Hematopoietic multipotent progenitor cell treated with erythropoietin and hydrocortisone succinate and interleukin-3 and kit ligand, for 17 days (in vitro differentiated cells): ENCODE measurements around the gene SEMA6D.

Experiments
- DNase-seq: peaks from one replicate; pipeline ENCODE4 v3.0.0-alpha.2; 2015; ENCODE audit warnings: low spot score

The SEMA6D gene

GRCh38 chr15:47788685-47789084 is 71.4 kb downstream of the SEMA6D start:
- no peak for DNase-seq

- DNase-seq, result no peak
Observed at GRCh38 chr15:47791161-47791560, 73.9 kb downstream of the SEMA6D start.

- no peak for DNase-seq
Observed at GRCh38 chr15:47792231-47792630, 74.9 kb downstream of the SEMA6D start.

- no peak for DNase-seq
Observed at GRCh38 chr15:47794252-47794914, 77.1 kb downstream of the SEMA6D start.

- DNase-seq, result no peak
Observed at GRCh38 chr15:47795864-47796263, 78.6 kb downstream of the SEMA6D start.

- no peak for DNase-seq
Observed at GRCh38 chr15:47796339-47796738, 79.0 kb downstream of the SEMA6D start.

- DNase-seq, result no peak
Observed at GRCh38 chr15:47796830-47797229, 79.5 kb downstream of the SEMA6D start.

- no peak for DNase-seq
Observed at GRCh38 chr15:47801522-47801921, 84.2 kb downstream of the SEMA6D start.

GRCh38 chr15:47802216-47802615 is 84.9 kb downstream of the SEMA6D start:
- no peak for DNase-seq

- DNase-seq, result no peak
Observed at GRCh38 chr15:47803767-47804166, 86.5 kb downstream of the SEMA6D start.

GRCh38 chr15:47804733-47805132 is 87.4 kb downstream of the SEMA6D start:
- DNase-seq, result no peak

- no peak for DNase-seq
Observed at GRCh38 chr15:47806008-47806407, 88.7 kb downstream of the SEMA6D start.

GRCh38 chr15:47811172-47811571 is 93.9 kb downstream of the SEMA6D start:
- no peak for DNase-seq

GRCh38 chr15:47812470-47812999 is 95.2 kb downstream of the SEMA6D start:
- no peak for DNase-seq

- no peak for DNase-seq
Observed at GRCh38 chr15:47813748-47814384, 96.6 kb downstream of the SEMA6D start.

GRCh38 chr15:47814620-47815019 is 97.3 kb downstream of the SEMA6D start:
- DNase-seq, result no peak

GRCh38 chr15:47817969-47818548 is 100.8 kb downstream of the SEMA6D start:
- DNase-seq, result no peak

GRCh38 chr15:47819158-47819557 is 101.9 kb downstream of the SEMA6D start:
- no peak for DNase-seq

GRCh38 chr15:47820057-47820746 is 102.9 kb downstream of the SEMA6D start:
- DNase-seq, result no peak

GRCh38 chr15:47820747-47821319 is 103.5 kb downstream of the SEMA6D start:
- DNase-seq, result no peak

- no peak for DNase-seq
Observed at GRCh38 chr15:47822048-47822447, 104.7 kb downstream of the SEMA6D start.
